GM12878 (cell line): ENCODE data around the gene DLG2.

ENCODE experiments used
- BCLAF1 ChIP-seq: fragments of 450-650 bp; IDR thresholded peaks from 2 replicates; pipeline ENCODE4 v1.6.1; 2017; ENCODE audit warnings: antibody characterized with exemption, mild to moderate bottlenecking, moderate library complexity
- IKZF1 ChIP-seq: fragments of 450-650 bp; conservative IDR thresholded peaks from 2 replicates; pipeline ENCODE4 v1.6.1; 2017; ENCODE audit warnings: antibody characterized with exemption, mild to moderate bottlenecking
- POLR2AphosphoS5 ChIP-seq: IDR thresholded peaks from 2 replicates; pipeline ENCODE4 v1.6.1; 2011; ENCODE audit warnings: mild to moderate bottlenecking, low read length, inconsistent platforms
- TCF12 ChIP-seq: IDR thresholded peaks from 2 replicates; pipeline ENCODE4 v1.6.1; 2011; ENCODE audit warnings: low read depth, mild to moderate bottlenecking, low read length
- TF ChIP-seq, protein P1 (sequence below), 3 experiments: IDR thresholded peaks in 2 of 3; conservative IDR thresholded peaks in 1 of 3; 2 replicates each; pipeline ENCODE4 v1.5.1; 2011; ENCODE audit warnings: low read depth in 3 of 3, low read length in 3 of 3, mild to moderate bottlenecking in 3 of 3, control low read depth in 2 of 3, moderate library complexity in 2 of 3, inconsistent platforms in 1 of 3, mixed read lengths in 1 of 3; ENCODE audit not compliant: control insufficient read depth in 2 of 3, insufficient read depth in 1 of 3; ENCODE audit errors: extremely low read depth in 1 of 3

DNA sequence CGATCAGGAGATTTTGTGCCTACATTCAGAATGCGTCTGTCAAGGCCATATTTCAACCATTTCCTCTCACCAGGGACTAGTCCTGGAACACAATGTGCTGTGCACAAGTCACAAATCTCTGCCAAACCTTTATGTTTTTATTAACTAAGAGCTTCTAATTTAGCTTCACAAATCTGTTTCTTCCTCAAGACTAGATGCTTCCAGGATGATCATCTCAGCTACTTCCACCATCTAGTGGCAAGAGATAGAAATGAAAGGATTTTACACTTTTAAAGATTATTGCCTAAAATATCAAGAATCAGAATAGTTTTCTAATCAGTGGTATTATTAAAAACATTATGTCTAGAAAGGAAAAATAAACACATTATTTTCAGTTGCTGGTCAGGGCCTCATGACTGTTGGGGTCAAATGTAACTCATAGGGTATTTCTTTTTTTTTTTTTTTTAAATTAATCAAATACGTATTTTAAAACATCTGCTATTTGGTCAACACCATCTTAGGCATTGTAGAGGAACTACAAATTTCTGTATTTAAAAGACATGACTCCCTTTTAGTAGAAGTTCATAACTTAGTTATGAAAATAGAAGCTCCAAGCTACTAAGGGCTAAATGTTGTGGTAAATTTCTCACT is 1102.6 kb downstream of the DLG2 start:
- TF ChIP-seq IKZF1 (no peak), POLR2AphosphoS5 (no peak), TCF12 (no peak), BCLAF1 (no peak)
- TF ChIP-seq, protein P1, sequence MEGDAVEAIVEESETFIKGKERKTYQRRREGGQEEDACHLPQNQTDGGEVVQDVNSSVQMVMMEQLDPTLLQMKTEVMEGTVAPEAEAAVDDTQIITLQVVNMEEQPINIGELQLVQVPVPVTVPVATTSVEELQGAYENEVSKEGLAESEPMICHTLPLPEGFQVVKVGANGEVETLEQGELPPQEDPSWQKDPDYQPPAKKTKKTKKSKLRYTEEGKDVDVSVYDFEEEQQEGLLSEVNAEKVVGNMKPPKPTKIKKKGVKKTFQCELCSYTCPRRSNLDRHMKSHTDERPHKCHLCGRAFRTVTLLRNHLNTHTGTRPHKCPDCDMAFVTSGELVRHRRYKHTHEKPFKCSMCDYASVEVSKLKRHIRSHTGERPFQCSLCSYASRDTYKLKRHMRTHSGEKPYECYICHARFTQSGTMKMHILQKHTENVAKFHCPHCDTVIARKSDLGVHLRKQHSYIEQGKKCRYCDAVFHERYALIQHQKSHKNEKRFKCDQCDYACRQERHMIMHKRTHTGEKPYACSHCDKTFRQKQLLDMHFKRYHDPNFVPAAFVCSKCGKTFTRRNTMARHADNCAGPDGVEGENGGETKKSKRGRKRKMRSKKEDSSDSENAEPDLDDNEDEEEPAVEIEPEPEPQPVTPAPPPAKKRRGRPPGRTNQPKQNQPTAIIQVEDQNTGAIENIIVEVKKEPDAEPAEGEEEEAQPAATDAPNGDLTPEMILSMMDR (IDR thresholded peaks at IDR 0.05 in 2 of 3, conservative IDR thresholded peaks at IDR 0.05 in 1 of 3; ENCODE audit: control insufficient read depth in 2 of 3, extremely low read depth in 1 of 3, insufficient read depth in 1 of 3, low read depth in 3 of 3, low read length in 3 of 3): peak in 2 of 3 experiments; percentile 29 to 31; a peak in 3 of 6 replicates
